PFSK-1 (cell line): Measurements from ENCODE around the gene SDF4.

Experiments used
- POLR2AphosphoS5 ChIP-seq: IDR thresholded peaks from 2 replicates; pipeline ENCODE4 v1.6.1; 2012; ENCODE audit warnings: low read depth, mild to moderate bottlenecking, control low read depth, low read length, moderate library complexity
- TF ChIP-seq, protein P1 (sequence below), 2 experiments: IDR thresholded peaks; 2 replicates each; pipeline versions ENCODE4 v1.6.1 to v1.8.0; 2011 to 2012; ENCODE audit warnings: low read depth in 2 of 2, low read length in 2 of 2, control low read depth in 1 of 2, inconsistent platforms in 1 of 2, mild to moderate bottlenecking in 1 of 2, moderate library complexity in 1 of 2; ENCODE audit not compliant: insufficient read depth in 1 of 2

DNA sequence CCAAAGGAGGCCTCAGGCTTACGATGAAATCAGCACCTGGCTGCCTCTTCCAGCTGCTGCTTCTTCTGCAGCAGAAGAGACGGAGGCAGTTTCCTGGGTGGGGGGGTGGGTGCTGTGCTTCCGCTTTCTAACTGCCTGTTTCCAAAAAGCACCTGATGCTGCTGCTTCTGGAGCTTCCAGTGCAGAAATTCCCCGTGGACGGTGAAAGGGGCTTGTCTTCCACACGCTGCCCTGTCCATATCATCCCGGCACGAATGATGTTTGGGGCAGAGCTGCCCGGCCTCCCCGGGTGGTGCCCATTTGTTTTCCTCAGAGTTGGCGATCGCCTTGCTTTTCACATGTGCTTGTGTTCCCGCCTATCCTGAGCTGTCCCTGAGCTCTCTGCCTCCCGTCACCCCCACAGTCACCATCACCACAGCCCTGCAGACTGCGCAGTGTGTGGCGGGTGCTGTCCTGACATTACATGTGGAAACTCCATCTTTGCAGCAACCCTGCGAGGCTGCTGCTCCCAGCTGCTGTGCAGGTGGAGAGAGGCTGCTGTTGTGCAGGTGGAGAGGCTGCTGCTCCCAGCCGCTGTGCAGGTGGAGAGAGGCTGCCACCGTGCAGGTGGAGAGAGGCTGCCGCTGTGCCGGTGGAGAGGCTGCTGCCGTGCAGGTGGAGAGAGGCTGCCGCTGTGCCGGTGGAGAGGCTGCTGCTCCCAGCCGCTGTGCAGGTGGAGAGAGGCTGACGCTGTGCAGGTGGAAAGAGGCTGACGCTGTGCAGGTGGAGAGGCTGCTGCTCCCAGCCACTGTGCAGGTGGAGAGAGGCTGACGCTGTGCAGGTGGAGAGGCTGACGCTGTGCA, 56.4 kb downstream of the SDF4 start:
- no peak for TF ChIP-seq POLR2AphosphoS5
- TF ChIP-seq, protein P1, sequence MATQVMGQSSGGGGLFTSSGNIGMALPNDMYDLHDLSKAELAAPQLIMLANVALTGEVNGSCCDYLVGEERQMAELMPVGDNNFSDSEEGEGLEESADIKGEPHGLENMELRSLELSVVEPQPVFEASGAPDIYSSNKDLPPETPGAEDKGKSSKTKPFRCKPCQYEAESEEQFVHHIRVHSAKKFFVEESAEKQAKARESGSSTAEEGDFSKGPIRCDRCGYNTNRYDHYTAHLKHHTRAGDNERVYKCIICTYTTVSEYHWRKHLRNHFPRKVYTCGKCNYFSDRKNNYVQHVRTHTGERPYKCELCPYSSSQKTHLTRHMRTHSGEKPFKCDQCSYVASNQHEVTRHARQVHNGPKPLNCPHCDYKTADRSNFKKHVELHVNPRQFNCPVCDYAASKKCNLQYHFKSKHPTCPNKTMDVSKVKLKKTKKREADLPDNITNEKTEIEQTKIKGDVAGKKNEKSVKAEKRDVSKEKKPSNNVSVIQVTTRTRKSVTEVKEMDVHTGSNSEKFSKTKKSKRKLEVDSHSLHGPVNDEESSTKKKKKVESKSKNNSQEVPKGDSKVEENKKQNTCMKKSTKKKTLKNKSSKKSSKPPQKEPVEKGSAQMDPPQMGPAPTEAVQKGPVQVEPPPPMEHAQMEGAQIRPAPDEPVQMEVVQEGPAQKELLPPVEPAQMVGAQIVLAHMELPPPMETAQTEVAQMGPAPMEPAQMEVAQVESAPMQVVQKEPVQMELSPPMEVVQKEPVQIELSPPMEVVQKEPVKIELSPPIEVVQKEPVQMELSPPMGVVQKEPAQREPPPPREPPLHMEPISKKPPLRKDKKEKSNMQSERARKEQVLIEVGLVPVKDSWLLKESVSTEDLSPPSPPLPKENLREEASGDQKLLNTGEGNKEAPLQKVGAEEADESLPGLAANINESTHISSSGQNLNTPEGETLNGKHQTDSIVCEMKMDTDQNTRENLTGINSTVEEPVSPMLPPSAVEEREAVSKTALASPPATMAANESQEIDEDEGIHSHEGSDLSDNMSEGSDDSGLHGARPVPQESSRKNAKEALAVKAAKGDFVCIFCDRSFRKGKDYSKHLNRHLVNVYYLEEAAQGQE (IDR thresholded peaks at IDR 0.05; ENCODE audit: insufficient read depth in 1 of 2, low read depth in 2 of 2, low read length in 2 of 2), result no peak
